GM12801 (cell line): Measurements from ENCODE around the gene ITGB1.

Experiments
- CTCF ChIP-seq: IDR thresholded peaks from one replicate; pipeline ENCODE4 v1.5.1; 2011; ENCODE audit warnings: control low read depth; ENCODE audit not compliant: insufficient read length; ENCODE audit errors: extremely low read depth

ITGB1 gene

GRCh38 chr10:32972460-32972859 lies 14.4 kb upstream of the ITGB1 start:
- no peak for TF ChIP-seq CTCF

GRCh38 chr10:32971536-32972091 lies 13.6 kb upstream of the ITGB1 start:
- no peak for TF ChIP-seq CTCF

DNA sequence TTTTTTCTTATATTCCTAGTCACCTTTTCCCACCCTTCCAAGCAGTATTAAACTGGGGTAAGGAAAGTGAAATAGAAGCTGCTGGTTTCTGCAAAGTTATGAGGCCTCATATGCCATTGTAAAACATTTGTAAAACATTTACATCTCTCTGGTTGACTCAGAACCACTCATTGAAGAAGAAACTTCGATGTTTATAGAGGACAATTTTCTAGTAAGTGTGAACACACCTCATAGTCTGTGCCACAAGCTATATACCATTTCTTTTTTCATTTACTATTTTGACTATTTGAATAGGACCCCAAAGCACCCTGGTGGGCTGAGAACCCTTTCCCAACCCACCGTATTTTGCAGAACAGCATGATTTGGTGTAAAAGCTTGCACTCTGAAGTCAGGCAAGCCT lies 12.9 kb upstream of the ITGB1 start:
- no peak for TF ChIP-seq CTCF

- no peak for TF ChIP-seq CTCF
These were observed 6.2 kb upstream of the ITGB1 start for GRCh38 chr10:32964270-32964669.

DNA sequence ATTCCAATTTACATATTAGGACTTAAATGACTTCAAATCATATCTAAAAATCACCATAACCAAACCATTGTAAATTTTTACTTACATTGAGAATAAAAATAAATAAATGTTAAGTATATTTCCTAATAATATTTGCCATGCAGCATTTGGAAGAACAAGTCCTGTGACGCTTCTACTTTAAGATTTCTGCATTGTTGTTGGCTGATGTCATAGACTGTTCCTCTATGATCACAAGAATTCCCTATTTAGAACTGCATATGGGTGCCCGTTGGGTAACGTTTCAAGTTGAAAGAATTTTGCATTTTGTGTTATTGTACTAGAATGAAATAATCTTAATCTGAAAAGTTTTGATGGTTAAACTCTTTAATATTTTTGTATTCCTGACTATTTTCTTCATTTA lies 5.1 kb upstream of the ITGB1 start:
- TF ChIP-seq CTCF: no peak

- no peak for TF ChIP-seq CTCF
These were observed 4.5 kb upstream of the ITGB1 start for GRCh38 chr10:32962521-32962920.

DNA sequence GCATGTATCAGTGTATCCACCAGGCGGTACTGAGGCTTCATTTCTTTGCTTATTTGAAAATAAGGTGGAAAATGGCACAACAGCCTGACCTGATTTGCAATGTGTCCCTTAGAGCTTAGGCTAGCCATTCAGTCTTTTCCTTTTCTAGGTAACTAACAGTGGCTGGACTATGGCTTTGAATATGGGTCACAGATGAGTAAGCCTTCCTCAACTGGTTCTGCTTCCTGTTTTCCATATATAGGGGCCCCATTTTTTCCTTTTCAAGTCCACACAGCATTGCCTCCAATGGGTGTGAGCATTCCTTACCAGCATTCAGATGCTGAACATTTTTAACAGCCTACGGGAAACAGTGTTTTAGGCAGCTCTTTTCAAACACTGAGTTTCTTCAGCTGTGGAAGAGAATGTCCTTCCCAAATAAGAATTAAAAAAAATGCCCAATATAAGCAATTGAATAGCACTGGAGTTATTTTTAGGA lies 3.9 kb upstream of the ITGB1 start:
- no peak for TF ChIP-seq CTCF
